H4 (cell line): ENCODE measurements around the gene PALS2. TPM values are rescaled to one million over a fixed set of nuclear protein-coding genes. Genes with fewer than 3 reads are reported as not detected.

Experiments used
- DNase-seq: peaks from one replicate; pipeline ENCODE4 v3.0.0-alpha.2; 2015; ENCODE audit warnings: low spot score
- total RNA-seq: library from RNA; depleted of rRNA; stranded (reverse); fragments of >200 nt; shearing (Covaris generic); gene quantifications from 2 replicates; pipeline ENCODE4 v1.2.3, GENCODE V29; 2014; rRNA removed

PALS2 gene, protein sequence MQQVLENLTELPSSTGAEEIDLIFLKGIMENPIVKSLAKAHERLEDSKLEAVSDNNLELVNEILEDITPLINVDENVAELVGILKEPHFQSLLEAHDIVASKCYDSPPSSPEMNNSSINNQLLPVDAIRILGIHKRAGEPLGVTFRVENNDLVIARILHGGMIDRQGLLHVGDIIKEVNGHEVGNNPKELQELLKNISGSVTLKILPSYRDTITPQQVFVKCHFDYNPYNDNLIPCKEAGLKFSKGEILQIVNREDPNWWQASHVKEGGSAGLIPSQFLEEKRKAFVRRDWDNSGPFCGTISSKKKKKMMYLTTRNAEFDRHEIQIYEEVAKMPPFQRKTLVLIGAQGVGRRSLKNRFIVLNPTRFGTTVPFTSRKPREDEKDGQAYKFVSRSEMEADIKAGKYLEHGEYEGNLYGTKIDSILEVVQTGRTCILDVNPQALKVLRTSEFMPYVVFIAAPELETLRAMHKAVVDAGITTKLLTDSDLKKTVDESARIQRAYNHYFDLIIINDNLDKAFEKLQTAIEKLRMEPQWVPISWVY
- total RNA-seq, result 40.0 and 49.1 TPM in 2 replicates

GRCh38 chr7:24572997-24573553 is at the start of gene PALS2:
Gene PALS2, plus strand, starts transcription at chr7:24573452. Its CDS starts 50,216 bp downstream, at chr7:24623668.
- peak; percentile 88 for DNase-seq

- DNase-seq, result no peak
Observed at GRCh38 chr7:24531255-24531654, 42.0 kb upstream of the PALS2 start.

DNA sequence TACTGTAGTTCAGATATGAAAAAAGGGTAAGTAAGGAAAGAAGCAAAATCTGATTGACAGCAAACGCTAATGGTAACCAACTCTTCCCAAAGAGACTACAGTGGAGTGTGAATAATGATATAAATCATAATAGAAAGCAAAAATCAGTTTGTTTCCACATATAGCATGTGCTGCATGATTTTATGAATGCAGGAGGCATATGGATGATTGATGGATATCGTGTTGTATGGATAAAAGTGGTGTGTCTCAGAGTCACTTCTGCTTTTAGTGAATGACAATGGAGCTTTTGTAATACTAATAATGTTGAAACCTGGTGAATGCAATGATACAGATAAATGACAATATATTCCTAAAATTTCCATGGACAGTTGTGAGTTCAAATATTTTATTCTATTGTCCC is 36.6 kb upstream of the PALS2 start:
- DNase-seq, result no peak

- DNase-seq, result no peak
Observed at GRCh38 chr7:24540956-24541355, 32.3 kb upstream of the PALS2 start.

DNA sequence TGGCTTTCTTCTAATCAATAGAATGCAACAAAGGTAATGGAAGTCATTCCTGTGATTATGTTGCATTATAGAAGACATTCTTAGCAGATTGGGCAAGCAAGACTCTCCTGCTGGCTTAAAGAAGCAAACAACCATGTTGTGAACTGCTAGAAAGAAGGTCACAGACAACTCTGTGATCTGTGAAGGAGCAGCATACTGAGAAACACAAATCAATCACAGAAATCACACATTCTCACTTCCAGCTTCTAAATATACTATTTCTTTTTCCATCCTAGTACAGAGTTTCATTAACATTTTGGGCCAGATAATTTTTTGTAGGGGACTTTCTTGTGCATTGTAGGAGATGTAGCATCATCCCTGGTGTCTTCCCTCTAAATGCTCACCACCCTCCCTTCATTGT is 28.0 kb upstream of the PALS2 start:
- DNase-seq, result no peak

DNA sequence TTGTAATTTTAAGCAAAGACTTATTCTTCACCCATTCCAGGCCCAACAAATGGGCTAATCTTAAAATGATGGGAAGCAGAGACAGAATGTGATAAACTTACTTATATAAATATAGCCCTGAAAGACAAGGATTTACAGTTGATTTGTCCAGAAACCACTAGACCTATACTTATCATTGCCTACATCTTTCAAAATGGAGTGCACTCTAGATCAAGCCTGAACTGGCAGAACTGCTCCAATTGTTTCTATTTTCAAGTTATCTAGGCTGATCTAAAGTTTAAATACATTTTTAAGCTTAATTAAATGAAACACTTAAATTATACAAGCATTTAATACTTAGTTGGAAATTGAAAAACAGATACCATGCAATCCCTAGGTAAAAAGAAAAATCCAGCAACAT is 24.9 kb upstream of the PALS2 start:
- no peak for DNase-seq

GRCh38 chr7:24549991-24550390 is 23.3 kb upstream of the PALS2 start:
- no peak for DNase-seq

DNA sequence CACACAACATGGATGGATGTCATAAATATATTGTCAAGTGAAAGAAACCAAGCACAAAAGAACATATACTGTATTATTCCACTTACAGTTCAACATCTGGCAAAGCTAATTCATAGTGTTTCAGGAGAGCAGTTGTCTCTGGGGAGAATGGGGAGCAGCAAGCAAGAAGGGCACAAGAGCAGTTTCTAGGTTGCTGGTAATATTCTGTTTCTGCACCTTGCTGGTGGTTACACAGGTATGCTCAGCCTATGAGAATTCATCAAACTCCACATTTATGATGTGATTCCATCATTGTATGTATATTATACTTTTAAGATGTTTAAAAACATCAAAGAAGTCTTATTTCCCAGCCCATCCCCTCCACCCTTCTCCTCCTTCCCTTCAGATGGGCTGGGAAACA is 18.1 kb upstream of the PALS2 start:
- DNase-seq, result no peak

- DNase-seq, result no peak
Observed at GRCh38 chr7:24555719-24556118, 17.5 kb upstream of the PALS2 start.

DNA sequence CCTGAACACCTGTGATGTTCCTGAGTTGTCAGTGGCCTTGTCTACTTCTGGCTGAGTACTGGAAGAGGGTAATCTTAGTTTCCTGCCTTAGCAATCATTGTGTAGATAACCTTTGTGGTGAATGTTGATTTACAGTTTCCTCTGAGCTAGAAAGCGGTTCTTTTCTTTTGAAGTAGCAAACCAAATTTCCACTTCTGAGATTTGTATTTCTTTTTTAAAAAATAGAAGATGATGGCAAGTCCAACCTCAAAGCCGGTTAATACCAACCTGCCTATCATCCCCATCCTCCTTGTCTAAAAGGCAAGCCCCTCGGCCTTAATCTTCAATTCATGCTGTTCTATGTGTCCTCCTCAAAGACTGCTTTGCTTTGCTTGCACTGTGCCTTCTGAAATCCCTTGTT is 12.5 kb upstream of the PALS2 start:
- no peak for DNase-seq

DNA sequence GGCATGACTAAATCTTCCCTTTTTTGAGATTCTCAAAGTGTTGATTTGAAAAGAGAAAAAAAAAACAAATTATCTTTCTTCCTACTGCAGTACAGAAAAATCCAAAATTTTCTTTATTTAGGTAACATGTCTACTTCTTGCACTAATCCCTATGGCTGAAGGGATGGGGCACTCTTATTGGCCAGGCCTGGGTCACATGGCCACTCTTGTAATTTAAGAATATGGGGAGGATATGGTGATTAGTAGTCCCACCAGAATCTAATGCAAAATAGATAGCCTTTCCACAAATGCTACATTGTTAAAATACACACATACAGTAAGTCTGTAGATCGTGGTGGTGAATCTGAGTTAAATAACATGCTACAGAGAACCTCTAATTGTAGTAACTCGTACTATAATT is 7.0 kb upstream of the PALS2 start:
- no peak for DNase-seq

DNA sequence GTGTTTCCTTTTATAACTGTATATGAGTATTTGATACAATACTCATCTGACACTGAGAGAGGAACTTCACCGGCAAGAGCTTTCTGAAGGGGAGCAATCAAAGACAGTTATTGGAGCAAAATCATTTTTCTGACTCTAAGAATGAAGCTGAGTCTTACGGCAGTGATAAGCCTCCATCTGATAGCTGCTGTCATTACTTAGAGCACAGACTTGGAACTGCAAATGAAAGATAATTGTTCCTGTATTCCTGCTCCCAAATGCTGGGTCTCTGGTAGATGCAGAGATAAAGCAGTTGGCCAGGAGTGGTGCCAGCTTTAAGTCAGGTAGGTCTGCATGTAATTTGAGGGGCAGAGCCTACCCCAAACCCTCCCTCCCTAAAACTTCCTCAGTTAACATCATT is 2.3 kb upstream of the PALS2 start:
- no peak for DNase-seq

GRCh38 chr7:24572016-24572392 is 1.2 kb upstream of the PALS2 start:
- DNase-seq, result no peak

DNA sequence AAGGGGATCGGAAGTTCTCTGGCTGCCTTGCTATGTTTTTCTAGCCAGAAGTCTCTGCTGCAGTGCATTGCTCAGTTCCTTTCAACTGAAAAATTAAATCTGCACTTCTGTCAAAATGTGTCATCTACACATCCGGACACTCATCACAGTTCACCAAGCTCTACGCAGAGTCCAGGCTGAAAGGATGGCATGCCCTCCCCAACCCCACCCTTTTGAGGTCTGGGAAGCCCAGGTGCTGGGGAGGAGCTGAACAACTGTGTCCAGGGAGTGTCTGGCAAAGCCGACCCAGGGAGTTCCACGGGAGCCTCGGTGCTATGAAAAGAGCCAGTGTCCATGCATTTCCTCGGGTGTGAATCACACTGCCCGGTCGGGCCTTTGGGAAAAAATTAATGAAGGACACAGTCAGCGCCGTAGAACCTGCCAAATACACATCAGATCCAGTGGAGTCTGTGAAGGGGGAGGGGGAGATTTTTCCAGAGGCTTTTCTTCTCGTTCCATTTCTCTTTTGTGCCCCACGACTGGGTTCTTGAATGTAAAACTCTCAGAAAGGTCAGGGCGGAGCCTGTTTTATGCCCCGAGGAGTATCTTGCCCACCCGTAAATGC is 757 bp upstream of the PALS2 start:
- peak; percentile 25 for DNase-seq

GRCh38 chr7:24573554-24574338 is 494 bp downstream of the PALS2 start:
- peak; percentile 51 for DNase-seq

GRCh38 chr7:24574386-24574785 is 1.1 kb downstream of the PALS2 start:
- no peak for DNase-seq

DNA sequence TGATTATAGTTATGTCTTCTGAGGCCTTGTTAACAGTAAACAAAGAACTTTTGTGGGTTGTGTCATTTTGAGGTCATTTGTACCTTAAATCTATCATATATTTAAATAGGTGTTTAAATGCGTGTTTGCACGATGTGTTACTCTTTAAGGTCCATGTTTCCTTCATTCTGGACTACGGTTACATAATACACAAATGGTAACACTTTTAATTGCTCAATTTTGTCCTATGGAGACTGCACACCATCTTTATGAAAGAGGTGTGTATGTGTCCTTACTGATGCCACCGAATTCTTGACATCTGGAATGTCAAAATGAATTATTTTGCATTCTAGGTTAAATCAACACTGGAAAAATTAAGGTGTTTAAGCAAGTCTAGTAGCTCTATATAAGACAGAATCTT is 1.7 kb downstream of the PALS2 start:
- no peak for DNase-seq

- DNase-seq, result peak; percentile 89
Observed at GRCh38 chr7:24576171-24577025, 3.1 kb downstream of the PALS2 start.

DNA sequence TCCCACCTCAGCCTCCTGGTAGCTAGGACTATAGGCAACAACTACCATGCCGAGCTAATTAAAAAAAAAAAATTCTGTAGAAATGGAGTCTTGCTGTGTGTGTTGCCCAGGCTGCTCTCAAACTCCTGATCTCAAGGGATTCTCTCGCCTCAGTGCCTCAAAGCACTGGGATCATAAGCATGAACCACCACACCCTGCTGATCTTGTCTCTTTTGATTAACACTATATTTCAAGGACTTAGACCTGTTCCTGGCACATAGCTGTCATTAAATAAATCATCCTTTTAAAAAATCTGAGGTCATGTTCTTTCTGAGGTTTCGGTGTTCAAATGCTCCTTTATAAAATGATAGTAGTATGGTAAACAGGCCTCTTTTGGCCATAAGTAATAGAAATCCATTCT is 4.8 kb downstream of the PALS2 start:
- DNase-seq, result no peak

DNA sequence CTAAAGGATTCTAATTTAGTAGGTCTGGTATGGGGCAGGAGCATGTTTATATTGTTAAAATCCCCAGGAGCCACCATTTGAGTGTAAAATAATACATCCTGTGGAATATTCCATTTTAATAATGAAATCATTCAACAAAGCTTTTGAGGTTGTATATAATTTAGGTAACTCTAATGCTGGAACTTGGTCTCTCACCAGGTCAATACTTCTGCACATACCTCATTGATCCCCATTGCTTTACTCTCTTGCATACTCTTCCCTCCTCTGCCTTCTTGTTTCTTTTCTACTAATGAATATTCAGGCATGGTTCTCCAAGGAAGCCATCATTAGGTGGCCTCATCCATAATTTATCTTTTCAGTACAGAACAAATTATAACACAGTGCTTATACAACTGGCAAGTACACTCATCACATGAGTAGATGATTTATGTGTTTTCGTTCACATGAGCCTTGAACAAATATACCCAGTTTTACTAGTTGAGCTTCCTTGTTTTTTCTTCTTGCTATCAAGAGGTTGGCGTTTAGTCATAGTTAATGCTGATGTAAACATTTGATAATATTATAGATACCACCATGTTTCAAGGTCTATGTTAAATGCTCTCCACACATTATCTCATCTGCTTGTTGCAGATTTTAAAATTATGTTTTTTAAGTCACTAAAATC is 7.2 kb downstream of the PALS2 start:
- no peak for DNase-seq

- DNase-seq, result no peak
Observed at GRCh38 chr7:24582166-24582565, 8.9 kb downstream of the PALS2 start.
